NCI-H226 (cell line): ENCODE measurements around the gene NUAK1.

Experiments
- DNase-seq: peaks from one replicate; pipeline ENCODE4 v3.0.0-alpha.2; 2015

Gene NUAK1

DNA sequence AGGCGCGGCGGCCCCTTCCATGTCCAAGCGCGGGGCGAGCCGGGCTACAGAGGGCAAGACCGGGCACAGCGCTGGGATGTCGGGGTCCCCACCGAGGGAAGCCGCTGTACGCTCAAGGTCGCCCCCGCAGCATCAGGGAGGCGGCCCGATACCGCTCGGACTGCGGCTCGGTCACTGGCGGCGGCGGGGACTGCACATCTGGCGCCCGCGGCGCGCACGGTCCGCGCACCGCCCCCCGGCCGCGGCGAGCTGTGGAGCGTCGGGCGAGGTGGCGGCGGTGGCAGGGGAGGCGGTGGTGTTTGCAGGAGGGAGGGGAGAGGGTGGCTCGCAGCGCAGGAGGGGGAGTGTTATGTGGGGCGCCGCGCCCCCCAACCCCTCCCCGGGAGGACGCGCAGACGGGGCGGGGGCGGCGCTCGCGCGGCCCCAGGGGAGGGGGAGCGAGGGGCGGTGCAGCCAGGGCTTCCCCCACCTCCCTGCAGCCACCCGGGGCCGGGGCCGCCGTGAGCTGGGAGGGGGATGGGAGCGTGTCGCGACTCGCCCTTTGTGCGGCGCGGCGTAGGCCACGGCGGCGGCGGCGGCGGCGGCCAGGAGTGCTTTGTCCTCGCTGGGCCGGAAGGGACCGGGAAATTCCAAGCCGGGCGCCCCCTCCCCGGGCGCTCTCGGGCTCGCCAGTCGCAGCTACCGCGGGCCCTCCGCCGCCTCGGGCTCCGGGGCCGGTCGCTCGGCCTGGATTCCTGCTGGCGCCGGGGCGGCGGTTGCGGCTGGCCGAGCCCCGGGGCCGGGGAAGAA lies at the start of gene NUAK1:
Gene NUAK1 (minus strand): TSS at position 322 of the 789 bp plus-strand sequence. CDS start 301 bp downstream, at position 21.
- peak; percentile 20 for DNase-seq

DNA sequence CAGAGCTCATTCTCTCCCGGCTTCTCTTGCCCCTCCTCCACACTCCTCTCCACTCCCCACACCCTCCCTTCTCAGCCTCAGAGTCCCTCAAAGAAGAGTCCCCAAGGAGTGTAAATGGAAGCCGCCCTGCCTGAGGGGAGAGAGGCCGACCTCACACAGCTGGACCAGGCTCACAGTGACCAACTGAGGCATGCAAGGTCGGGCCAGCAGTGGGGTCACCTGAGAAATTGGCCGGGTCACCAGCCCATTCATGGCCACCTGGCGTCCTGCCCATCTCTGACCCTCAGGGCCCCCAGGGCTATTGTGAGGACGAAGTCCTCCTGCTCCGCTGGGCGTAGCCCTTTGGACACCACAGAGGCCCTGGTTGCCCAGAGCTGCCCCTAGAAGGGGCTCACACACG lies 49.5 kb upstream of the NUAK1 start:
- no peak for DNase-seq

DNA sequence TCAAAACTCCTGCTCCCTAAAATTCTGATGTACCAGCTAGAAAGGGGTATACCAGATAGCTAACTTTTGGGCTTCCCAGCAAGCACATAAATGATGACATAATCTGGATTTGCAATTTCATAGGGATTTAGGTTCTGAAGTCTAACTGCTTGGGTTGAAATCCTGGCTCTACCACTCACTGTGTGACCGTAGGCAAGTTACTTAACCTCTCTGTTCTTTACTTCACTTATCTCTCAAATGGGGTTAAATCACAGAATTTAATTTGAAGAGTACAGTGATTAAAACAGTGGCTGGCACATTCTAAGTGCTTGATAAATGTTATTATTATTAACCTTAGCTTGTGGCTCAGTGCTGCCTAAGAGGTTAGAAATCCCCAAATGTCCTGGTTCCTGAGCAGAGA lies 49.1 kb upstream of the NUAK1 start:
- no peak for DNase-seq

DNA sequence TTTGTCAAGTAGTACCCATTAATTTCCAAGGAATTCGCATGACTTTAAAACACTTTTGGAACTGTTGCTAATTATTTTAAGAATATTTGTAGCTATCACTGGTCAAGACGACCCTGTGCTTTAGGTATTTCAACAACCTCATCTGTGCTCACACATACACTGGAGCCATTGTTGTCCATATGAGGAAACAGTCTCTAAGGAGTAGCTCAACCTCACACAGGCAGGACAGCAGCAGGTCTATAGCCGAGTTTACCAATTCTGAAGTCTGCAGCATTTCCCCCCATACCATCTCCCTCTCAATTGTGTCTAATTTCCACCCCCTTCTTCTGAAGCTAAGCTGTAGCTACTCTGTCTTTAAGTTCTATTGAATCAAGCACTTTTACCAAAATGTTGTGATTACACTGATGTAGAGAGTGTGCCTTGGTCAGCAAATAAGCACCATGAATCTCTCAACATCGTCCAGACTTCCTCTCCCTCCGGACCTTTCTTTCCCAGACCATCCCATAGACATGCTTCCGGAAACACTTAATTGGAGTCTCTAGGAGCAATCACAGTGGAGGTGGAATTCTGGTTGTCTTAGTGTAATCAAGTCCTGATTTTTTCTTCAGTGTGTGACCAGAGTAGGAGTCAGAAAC lies 48.5 kb upstream of the NUAK1 start:
- no peak for DNase-seq

DNA sequence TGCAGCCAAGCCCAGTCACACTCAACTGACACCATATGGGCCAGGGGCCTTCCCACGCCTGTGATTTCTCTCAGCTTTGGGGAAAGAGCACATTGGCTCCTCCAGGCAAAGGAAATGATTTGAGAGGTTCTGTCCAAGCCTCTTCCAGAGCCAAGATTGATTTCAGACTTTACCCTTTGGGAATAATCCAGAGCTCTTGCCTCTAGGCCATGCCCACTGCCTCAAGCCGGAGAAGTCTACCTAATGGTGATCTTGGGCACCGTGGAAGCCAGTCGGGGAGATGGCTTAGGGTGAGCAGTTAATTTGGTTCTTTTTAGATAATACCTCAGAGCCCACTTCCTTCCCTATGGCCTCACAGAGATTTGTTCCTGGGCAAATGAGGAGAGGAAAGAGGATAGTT lies 45.0 kb upstream of the NUAK1 start:
- no peak for DNase-seq

DNA sequence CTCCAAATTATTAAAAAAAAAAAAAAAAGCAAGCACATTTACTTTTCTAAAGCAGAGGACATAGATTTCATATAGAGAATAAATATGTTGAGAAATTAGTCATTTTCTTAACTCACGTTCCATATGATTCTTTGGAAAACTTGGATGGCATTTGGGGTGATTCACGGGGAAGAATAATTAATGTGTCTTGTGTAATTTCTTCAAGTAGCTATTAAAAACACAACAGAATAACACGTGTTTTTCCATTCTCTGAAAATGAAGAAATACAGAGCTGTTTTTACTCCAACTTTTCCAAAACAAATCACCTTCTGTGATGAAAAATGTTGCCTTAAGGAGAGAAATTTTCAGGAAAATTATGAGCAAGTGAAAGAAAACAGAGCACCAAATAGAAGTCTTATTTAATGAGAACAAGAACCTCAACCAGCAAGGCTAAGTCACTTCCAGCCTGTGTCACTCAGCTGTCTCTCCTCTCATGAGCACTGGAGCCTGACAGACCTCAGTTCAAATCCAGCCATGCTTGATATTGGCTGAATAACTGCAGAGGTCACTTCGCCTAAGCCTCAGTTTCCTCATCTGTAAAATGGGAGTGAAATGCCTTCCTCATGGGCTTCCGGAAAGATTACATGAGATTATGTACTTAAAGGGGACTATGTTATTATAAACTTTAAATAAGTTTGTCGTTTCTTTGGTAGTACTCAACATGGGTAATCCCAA lies 42.8 kb upstream of the NUAK1 start:
- DNase-seq = no peak

GRCh38 chr12:106179086-106179485 lies 40.3 kb upstream of the NUAK1 start:
- no peak for DNase-seq

DNA sequence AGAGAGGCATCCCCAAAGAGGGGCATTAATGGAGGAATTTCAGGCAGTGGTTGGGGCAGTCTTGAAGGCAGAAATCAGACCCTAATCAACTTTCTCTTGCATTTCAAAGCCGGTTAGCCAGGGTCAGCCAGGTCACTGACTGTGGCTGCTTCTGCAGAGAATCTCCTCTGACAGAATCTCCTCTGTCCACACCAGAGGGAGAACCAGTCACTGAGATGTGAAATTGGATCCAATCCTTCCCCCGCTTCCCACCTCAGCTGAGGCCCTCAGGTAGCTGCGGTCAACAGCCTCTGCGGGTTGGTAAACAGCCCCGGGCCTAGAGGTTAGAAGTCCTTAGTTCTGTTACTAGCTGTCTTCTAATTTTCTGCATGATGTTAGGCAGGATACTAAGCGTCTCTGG lies 39.8 kb upstream of the NUAK1 start:
- DNase-seq = no peak

DNA sequence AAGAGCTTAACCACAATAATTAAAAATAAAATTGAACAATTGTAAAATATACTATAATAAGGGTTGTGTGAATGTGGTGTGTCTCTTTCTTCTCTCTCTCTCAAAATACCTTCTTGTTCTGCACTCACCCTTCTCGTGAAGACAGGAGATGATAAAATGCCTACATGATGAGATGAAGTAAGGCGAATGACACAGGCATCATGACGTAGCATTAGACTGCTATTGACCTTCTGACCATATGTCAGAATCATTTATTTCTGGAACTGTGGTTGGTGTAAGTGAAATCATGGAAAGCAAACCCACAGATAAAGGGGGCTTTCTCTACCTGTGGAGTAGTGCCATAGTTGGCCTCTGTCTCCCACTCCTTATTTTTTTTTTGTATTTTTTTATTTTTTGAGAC lies 37.8 kb upstream of the NUAK1 start:
- no peak for DNase-seq

DNA sequence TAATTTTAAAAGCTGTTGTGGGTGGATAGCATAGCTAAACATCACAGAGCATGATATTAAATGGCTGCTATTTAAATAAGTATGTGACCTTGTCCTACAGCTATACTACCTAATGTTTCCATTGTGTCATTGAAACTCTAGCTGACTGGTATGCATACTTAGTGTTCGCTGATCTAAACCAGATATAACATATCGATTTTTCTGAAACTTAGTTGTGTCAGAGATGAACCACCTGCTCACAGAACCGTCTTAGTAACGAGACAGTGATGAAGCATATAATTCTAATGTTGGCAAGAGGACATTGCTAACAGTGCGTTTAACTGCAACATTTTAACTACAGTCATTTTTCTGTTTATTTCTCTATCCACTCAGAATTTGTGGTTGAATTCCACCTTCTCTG lies 36.1 kb upstream of the NUAK1 start:
- DNase-seq = no peak

DNA sequence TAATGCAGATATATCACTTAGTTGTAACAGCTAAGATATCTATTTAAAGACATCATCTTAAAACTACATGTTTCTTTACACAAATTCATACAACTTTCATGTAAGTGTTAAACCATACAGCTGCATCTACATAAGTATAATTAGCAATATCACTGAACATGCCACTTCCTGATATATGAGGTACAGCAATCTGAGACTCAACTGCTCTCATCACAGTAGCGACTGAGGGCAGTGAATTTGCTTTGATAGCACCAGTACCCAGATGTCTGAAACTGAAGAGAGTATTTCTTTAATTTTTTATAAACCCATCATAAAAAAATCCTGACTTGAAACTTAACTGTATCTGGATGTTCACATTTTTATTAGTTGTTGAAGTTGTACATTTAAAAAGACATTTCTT lies 34.7 kb upstream of the NUAK1 start:
- no peak for DNase-seq

- DNase-seq = no peak
Observed at GRCh38 chr12:106171117-106171750, 32.5 kb upstream of the NUAK1 start.

GRCh38 chr12:106170285-106170684 lies 31.5 kb upstream of the NUAK1 start:
- no peak for DNase-seq

DNA sequence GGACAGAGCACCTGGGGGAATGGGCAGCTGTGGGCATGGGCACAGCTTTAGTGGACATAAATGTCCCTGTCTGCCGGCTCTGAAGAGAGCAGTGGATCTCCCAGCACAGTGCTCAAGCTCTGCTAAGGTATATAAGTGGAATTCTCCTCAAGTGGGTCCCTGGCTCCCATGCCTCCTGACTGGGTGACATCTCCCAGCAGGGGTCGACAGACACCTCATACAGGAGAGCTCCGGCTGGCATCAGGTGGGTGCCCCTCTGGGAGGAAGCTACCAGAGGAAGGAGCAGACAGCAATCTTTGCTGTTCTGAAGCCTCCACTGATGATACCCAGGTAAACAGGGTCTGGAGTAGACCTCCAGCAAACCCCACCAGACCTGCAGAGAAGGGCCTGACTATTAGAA lies 25.0 kb upstream of the NUAK1 start:
- DNase-seq = no peak

DNA sequence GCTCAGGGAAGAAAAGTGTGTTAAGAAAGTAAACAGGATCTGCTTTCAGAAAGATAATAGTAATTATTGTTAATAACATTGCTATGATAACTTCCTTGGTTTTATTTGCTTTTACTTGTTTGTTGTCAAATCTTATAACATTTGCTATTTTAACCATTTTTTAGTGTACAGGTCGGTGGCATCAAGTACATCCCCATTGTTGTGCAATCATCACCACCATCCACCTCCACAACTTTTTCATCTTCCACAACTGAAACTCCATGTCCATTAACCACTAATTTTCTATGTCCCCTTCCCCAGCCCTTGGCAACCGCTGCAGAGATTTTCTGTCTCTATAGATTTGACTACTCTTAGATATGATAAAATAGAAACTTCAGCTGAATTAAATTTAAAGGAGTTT lies 22.7 kb upstream of the NUAK1 start:
- no peak for DNase-seq

GRCh38 chr12:106160915-106161314 lies 22.2 kb upstream of the NUAK1 start:
- DNase-seq = no peak

- DNase-seq = no peak
Observed at GRCh38 chr12:106157802-106158201, 19.0 kb upstream of the NUAK1 start.

DNA sequence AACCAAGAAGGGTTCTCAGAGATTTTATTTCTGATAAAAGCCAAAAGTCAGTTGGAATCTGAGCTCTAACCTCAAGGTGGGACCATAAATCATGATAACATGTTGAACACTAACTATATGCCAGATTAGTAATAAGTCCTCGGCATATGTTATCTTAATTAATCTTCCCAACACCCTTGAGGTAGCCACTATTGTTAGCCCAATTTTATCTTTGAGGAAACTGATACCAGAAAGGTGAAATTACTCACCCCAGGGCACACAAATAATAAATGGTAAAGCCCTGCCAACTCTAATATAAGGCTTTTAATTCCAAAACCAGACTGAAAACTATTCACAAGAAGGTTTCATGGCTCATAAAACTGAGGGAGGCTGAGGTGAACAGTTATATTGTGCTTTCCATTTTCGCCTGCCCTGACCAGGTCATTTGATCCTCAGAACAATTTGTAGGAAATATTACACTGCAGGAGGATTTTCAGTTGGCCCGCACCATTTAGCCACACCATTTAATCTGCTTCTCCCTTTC lies 16.1 kb upstream of the NUAK1 start:
- no peak for DNase-seq

DNA sequence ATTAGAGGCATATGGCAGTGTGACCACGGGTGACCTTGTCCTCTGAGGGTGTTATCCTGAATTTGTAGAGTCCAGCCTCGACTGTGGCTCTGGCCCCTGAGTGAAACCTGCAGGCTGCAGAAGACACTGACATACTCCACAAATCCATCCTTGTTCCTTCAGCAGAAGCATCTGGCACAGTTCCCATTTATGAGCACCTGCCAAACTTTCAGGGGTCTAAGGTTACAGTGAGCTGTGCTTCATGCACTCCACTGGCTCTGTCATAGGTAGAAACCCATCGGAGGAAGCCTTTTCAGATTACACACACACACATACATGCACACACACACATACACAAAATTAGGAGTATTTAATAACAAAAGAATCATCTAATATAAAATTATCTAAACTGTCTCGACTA lies 13.6 kb upstream of the NUAK1 start:
- no peak for DNase-seq

- DNase-seq = no peak
Observed at GRCh38 chr12:106150555-106150954, 11.8 kb upstream of the NUAK1 start.

GRCh38 chr12:106149096-106149784 lies 10.5 kb upstream of the NUAK1 start:
- DNase-seq = no peak

- DNase-seq = no peak
Observed at GRCh38 chr12:106147956-106148355, 9.2 kb upstream of the NUAK1 start.

DNA sequence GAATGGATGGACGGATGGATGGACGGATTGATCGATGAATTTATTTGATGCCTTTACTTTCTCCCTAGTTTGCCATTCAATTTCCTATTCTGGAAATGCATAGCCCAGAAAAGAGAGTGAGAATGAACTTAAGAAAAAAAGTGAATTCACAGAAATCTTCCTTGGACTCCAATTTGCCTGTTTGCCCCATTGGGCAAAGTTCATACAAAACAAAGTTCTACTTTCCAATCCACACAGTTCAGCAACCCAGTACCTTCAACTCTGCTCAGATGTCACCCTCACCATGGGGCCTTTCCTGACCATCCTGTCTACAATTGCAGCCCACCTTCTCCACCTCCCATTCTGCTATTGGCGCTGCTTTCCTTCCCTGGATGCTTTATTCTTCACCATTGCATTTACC lies 8.2 kb upstream of the NUAK1 start:
- DNase-seq = no peak
